ENCODE results near the gene DCUN1D5. TPM values are rescaled to one million over a fixed set of nuclear protein-coding genes. Genes with fewer than 3 reads are reported as not detected.

Gene DCUN1D5
- total and polyA plus RNA-seq, 2 of the 8 experiments (the other 6 are each of a cell fraction or from before 2014, with no cell fraction given): 76.1 to 95.4 TPM

GRCh38 chr11:103091801-103092524 lies at the start of gene DCUN1D5 (continued):
- TF ChIP-seq MAFK (IDR thresholded peaks at IDR 0.05; ENCODE audit: low read depth, low read length) (no peak), SIRT6 (IDR thresholded peaks at IDR 0.05; ENCODE audit: low read length) (no peak), CEBPB (IDR thresholded peaks at IDR 0.05; ENCODE audit: low read depth, low read length) (peak; percentile 98), POLR2AphosphoS5 (IDR thresholded peaks at IDR 0.05; ENCODE audit: low read depth, low read length) (peak; percentile 95), SIN3A (conservative IDR thresholded peaks at IDR 0.05 in 1 of 2, IDR thresholded peaks at IDR 0.05 in 1 of 2; ENCODE audit: low read depth in 1 of 2, low read length in 2 of 2) (peak; percentile 49 to 69; a peak in 2 of 4 replicates), SP1 (IDR thresholded peaks at IDR 0.05; ENCODE audit: low read depth, low read length) (no peak), SUZ12 (IDR thresholded peaks at IDR 0.05; ENCODE audit: low read length) (no peak), RBBP5 (IDR thresholded peaks at IDR 0.05; ENCODE audit: borderline replicate concordance, low read depth, low read length) (peak; percentile 88; the same call in 1 of the 2 replicates), JUND (IDR thresholded peaks at IDR 0.05; ENCODE audit: low read length) (peak; percentile 82), NRF1 (IDR thresholded peaks at IDR 0.05; ENCODE audit: low read depth, low read length) (no peak), KDM4A (IDR thresholded peaks at IDR 0.05; ENCODE audit: low read depth, low read length, severe bottlenecking) (peak; percentile 86), MAX (IDR thresholded peaks at IDR 0.05) (peak; percentile 55), RXRA (IDR thresholded peaks at IDR 0.05; ENCODE audit: insufficient read depth, low read depth, low read length) (no peak), TAF7 (optimal IDR thresholded peaks at IDR 0.05; ENCODE audit: borderline replicate concordance, low read depth, low read length) (peak; percentile 79), GABPA (IDR thresholded peaks at IDR 0.05; ENCODE audit: borderline replicate concordance, insufficient read depth, low read length) (peak; percentile 96), USF2 (IDR thresholded peaks at IDR 0.05; ENCODE audit: low read length) (no peak), EZH2 (IDR thresholded peaks at IDR 0.05; ENCODE audit: low read depth, low read length, severe bottlenecking) (no peak)
- TF ChIP-seq, protein P1, sequence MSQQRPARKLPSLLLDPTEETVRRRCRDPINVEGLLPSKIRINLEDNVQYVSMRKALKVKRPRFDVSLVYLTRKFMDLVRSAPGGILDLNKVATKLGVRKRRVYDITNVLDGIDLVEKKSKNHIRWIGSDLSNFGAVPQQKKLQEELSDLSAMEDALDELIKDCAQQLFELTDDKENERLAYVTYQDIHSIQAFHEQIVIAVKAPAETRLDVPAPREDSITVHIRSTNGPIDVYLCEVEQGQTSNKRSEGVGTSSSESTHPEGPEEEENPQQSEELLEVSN (IDR thresholded peaks at IDR 0.05): 0 out of 2 replicates have a peak, but pooled peaks have one; percentile 13
